H1 (cell line): ENCODE data around the gene CNOT1. TPM values are rescaled to one million over a fixed set of nuclear protein-coding genes. Genes with fewer than 3 reads are reported as not detected.

Experiments used
- CTCF ChIA-PET: fragments of 300-600 bp; sonication (Branson Sonifier 250); formaldehyde crosslinking; loops from one replicate; lab custom pipeline; 2021; ENCODE audit not compliant: partially characterized antibody; lab: Charles Lee
- POLR2A ChIA-PET: fragments of 300-600 bp; sonication (Branson Sonifier 250); formaldehyde crosslinking; loops from one replicate; lab custom pipeline; 2021; ENCODE audit warnings: inconsistent platforms; ENCODE audit not compliant: partially characterized antibody; lab: Charles Lee
- DNase-seq, 2 experiments: peaks; one replicate each; pipeline versions ENCODE4 v3.0.0 to v3.0.0-alpha.2; 2010 to 2022; ENCODE audit warnings: low spot score in 2 of 2, low read depth in 1 of 2, mixed read lengths in 1 of 2
- FAIRE-seq: peaks from 2 replicates; lab custom pipeline; 2011; peaks lifted over from hg19 to GRCh38; lab: Jason Lieb, UNC
- H2AFZ ChIP-seq: 2 replicates; pipeline ENCODE4 v1.8.1; 2012; ENCODE audit warnings: low read length, inconsistent platforms
- H2AK5ac ChIP-seq: 2 replicates; pipeline ENCODE4 v1.6.1; 2013; ENCODE audit warnings: low read depth, low read length
- H2BK120ac ChIP-seq: replicated peaks from 2 replicates; pipeline ENCODE3; 2013; ENCODE audit warnings: low read depth, low read length, inconsistent platforms
- H2BK12ac ChIP-seq: 2 replicates; pipeline ENCODE4 v1.6.1; 2013; ENCODE audit warnings: low read depth, low read length
- H2BK15ac ChIP-seq: 2 replicates; pipeline ENCODE4 v1.6.1; 2013; ENCODE audit warnings: low read length
- H2BK20ac ChIP-seq: 2 replicates; pipeline ENCODE4 v1.6.1; 2013; ENCODE audit warnings: low read length
- H2BK5ac ChIP-seq: 2 replicates; pipeline ENCODE4 v1.6.1; 2013; ENCODE audit warnings: low read depth, low read length
- H3K14ac ChIP-seq: 2 replicates; pipeline ENCODE4 v1.6.1; 2013; ENCODE audit warnings: inconsistent platforms; ENCODE audit not compliant: insufficient read length
- H3K18ac ChIP-seq: 2 replicates; pipeline ENCODE4 v1.6.1; 2013; ENCODE audit warnings: low read length; ENCODE audit errors: extremely low read depth
- H3K23ac ChIP-seq: 2 replicates; pipeline ENCODE4 v1.6.1; 2013; ENCODE audit warnings: inconsistent platforms; ENCODE audit not compliant: insufficient read length
- H3K23me2 ChIP-seq: 2 replicates; pipeline ENCODE4 v1.6.1; 2013; ENCODE audit warnings: low read depth, low read length
- H3K27ac ChIP-seq: 2 replicates; pipeline ENCODE4 v1.6.1; 2011; ENCODE audit warnings: low read depth, low read length, inconsistent platforms
- H3K27me3 ChIP-seq, 4 experiments: replicated peaks in 1 of 4; 1 replicate in 1 of 4; 2 replicates in 3 of 4; pipeline versions ENCODE4 v1.6.1 to v1.8.1; 2011 to 2013; ENCODE audit warnings: low read length in 3 of 4, mild to moderate bottlenecking in 3 of 4, inconsistent platforms in 2 of 4, mixed read lengths in 2 of 4, moderate library complexity in 1 of 4; ENCODE audit not compliant: control insufficient read depth in 3 of 4, insufficient read depth in 3 of 4; ENCODE audit errors: extremely low read depth in 1 of 4
- H3K36me3 ChIP-seq, 4 experiments: 2 replicates each; pipeline versions ENCODE4 v1.6.1 to v1.8.1; 2011 to 2013; ENCODE audit warnings: mild to moderate bottlenecking in 4 of 4, low read length in 3 of 4, moderate library complexity in 2 of 4, control low read depth in 1 of 4, inconsistent platforms in 1 of 4; ENCODE audit not compliant: insufficient read depth in 4 of 4, control insufficient read depth in 2 of 4
- H3K4ac ChIP-seq: replicated peaks from 2 replicates; pipeline ENCODE3; 2013; ENCODE audit warnings: low read length, low read depth, mixed read lengths, inconsistent platforms; ENCODE audit not compliant: insufficient read length
- H3K4me1 ChIP-seq, 4 experiments: replicated peaks in 1 of 4; 1 replicate in 1 of 4; 2 replicates in 3 of 4; pipeline versions ENCODE4 v1.6.1 to v1.8.1; 2011 to 2013; ENCODE audit warnings: low read length in 3 of 4, inconsistent platforms in 2 of 4, mixed read lengths in 1 of 4; ENCODE audit not compliant: insufficient read depth in 4 of 4, control insufficient read depth in 3 of 4
- H3K4me2 ChIP-seq, 2 experiments: 2 replicates each; pipeline versions ENCODE4 v1.6.1 to v1.8.1; 2011 to 2013; ENCODE audit warnings: low read depth in 2 of 2, low read length in 2 of 2, control low read depth in 1 of 2, inconsistent platforms in 1 of 2, mild to moderate bottlenecking in 1 of 2; ENCODE audit not compliant: insufficient read depth in 1 of 2
- H3K4me3 ChIP-seq, 4 experiments: fragments of 200-600, 300-600 bp in 1 of 4; sonication (generic), shearing (Covaris generic), sonication (Bioruptor Twin) in 1 of 4; 2 replicates each; pipeline versions ENCODE4 v1.5.1 to v1.8.1; 2011 to 2016; ENCODE audit warnings: low read length in 4 of 4, low read depth in 3 of 4, control low read depth in 2 of 4, inconsistent platforms in 2 of 4, mild to moderate bottlenecking in 2 of 4, mixed read lengths in 1 of 4, moderate library complexity in 1 of 4; ENCODE audit not compliant: insufficient read depth in 2 of 4; ENCODE audit errors: extremely low read depth in 1 of 4
- H3K56ac ChIP-seq: replicated peaks from 2 replicates; pipeline ENCODE3; 2013; ENCODE audit warnings: low read depth, mild to moderate bottlenecking, mixed read lengths, low read length, inconsistent platforms; ENCODE audit not compliant: insufficient read length
- H3K79me1 ChIP-seq: 2 replicates; pipeline ENCODE4 v1.6.1; 2013; ENCODE audit warnings: low read depth, low read length, control low read depth
- H3K79me2 ChIP-seq, 2 experiments: 2 replicates each; pipeline versions ENCODE4 v1.6.1 to v1.8.1; 2012 to 2013; ENCODE audit warnings: low read length in 2 of 2, mild to moderate bottlenecking in 2 of 2, inconsistent platforms in 1 of 2; ENCODE audit not compliant: insufficient read depth in 2 of 2, control insufficient read depth in 1 of 2
- H3K9ac ChIP-seq, 4 experiments: replicated peaks in 1 of 4; 1 replicate in 1 of 4; 2 replicates in 3 of 4; pipeline versions ENCODE4 v1.6.1 to v1.8.1; 2011 to 2013; ENCODE audit warnings: low read depth in 3 of 4, low read length in 3 of 4, control low read depth in 2 of 4, mild to moderate bottlenecking in 2 of 4, moderate library complexity in 2 of 4, inconsistent platforms in 1 of 4; ENCODE audit errors: extremely low read depth in 1 of 4
- H3K9me3 ChIP-seq, 2 experiments: 2 replicates each; pipeline versions ENCODE4 v1.6.1 to v1.8.1; 2012 to 2013; ENCODE audit warnings: mild to moderate bottlenecking in 2 of 2, moderate library complexity in 2 of 2, control low read depth in 1 of 2, inconsistent platforms in 1 of 2, low read depth in 1 of 2, low read length in 1 of 2, mixed read lengths in 1 of 2; ENCODE audit not compliant: insufficient read depth in 2 of 2
- H4K20me1 ChIP-seq, 2 experiments: replicated peaks in 1 of 2; 2 replicates each; pipeline versions ENCODE3 to v1.8.1; 2011 to 2013; ENCODE audit warnings: inconsistent platforms in 2 of 2, low read length in 2 of 2, mild to moderate bottlenecking in 1 of 2; ENCODE audit not compliant: insufficient read depth in 2 of 2, control insufficient read depth in 1 of 2
- H4K5ac ChIP-seq: 2 replicates; pipeline ENCODE4 v1.6.1; 2013; ENCODE audit warnings: low read length, low read depth, mixed read lengths, inconsistent platforms; ENCODE audit not compliant: insufficient read length
- H4K8ac ChIP-seq: 2 replicates; pipeline ENCODE4 v1.8.0; 2013; ENCODE audit warnings: mild to moderate bottlenecking, moderate library complexity, low read length, inconsistent platforms; ENCODE audit not compliant: insufficient read depth; ENCODE audit errors: extremely low read depth
- H4K91ac ChIP-seq: replicated peaks from 2 replicates; pipeline ENCODE3; 2013; ENCODE audit warnings: low read length, mixed read lengths, inconsistent platforms; ENCODE audit not compliant: insufficient read length
- BACH1 ChIP-seq: IDR thresholded peaks from 2 replicates; pipeline ENCODE4 v1.6.1; 2012; ENCODE audit warnings: low read length, improper control_type of control experiment
- CEBPB ChIP-seq: IDR thresholded peaks from 2 replicates; pipeline ENCODE4 v1.6.1; 2012; ENCODE audit warnings: low read depth, low read length
- CHD1 ChIP-seq: IDR thresholded peaks from 2 replicates; pipeline ENCODE4 v1.6.1; 2012; ENCODE audit warnings: low read depth, low read length, improper control_type of control experiment
- MAFK ChIP-seq: IDR thresholded peaks from 2 replicates; pipeline ENCODE4 v1.6.1; 2012; ENCODE audit warnings: low read depth, mild to moderate bottlenecking, improper control_type of control experiment, low read length
- NRF1 ChIP-seq: IDR thresholded peaks from 2 replicates; pipeline ENCODE4 v1.6.1; 2011; ENCODE audit warnings: mild to moderate bottlenecking, low read depth, low read length, improper control_type of control experiment
- WGBS, 2 experiments: shearing (Covaris generic) in 1 of 2; methylation state at CpG; one replicate each; pipeline versions ENCODE4 v1.1.6 to v1.1.7; 2013 to 2015; ENCODE audit warnings: low lambda C conversion rate in 2 of 2, mixed read lengths in 2 of 2, inconsistent platforms in 1 of 2, low coverage in 1 of 2, missing lambda C conversion rate in 1 of 2; ENCODE audit not compliant: insufficient replicate concordance in 2 of 2, insufficient coverage in 1 of 2, insufficient read length in 1 of 2; ENCODE audit errors: extremely low coverage in 1 of 2, missing lambda C conversion rate in 1 of 2; 5-methylcytosine and 5-hydroxymethylcytosine counted together
- polyA plus RNA-seq, 7 experiments: library from polyadenylated mRNA; depleted of rRNA in 3 of 7; stranded (reverse) in 5 of 7; unstranded in 2 of 7; fragments of >200 nt in 5 of 7; fragments of 200-250 nt in 2 of 7; gene quantifications; 1 replicate in 5 of 7; 2 replicates in 1 of 7; 4 replicates in 1 of 7; pipeline versions ENCODE4 v1.2.1 to v1.2.3, GENCODE V29; 2011 to 2013; ENCODE audit warnings: missing spikeins in 2 of 7, mixed read lengths in 2 of 7
- total RNA-seq: library from RNA; stranded (reverse); fragmentation: NEBNext Ultra II Directional; extraction: Animal tissue kit (Norgen Biotek cat#: 25700); gene quantifications from 2 replicates; pipeline ENCODE4 v1.2.1, GENCODE V29; 2021

The CNOT1 gene
- total and polyA plus RNA-seq, 2 of the 8 experiments (the other 6 are each of a cell fraction or from before 2014, with no cell fraction given): 306 to 319 TPM

DNA sequence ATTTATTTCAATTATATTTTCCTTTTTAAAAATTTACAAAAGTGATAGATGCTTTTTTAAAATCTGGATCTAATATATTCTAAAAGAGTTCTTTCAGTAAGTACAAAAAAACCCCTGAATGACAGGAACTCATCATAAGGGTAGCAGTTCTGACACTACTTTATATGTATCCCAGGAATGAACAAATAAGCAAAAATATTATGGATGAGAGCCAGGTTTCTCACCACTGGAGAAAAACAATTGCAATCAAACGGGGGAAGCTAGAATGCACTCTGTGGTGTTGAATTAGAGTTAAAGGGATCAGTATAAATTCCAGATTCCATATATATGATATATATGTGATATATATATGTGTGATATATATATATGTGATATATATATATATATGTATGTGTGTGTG, 152.8 kb downstream of the CNOT1 start:
- no peak overlapping the region for H3K14ac ChIP-seq
- no peak overlapping the region for H2BK5ac ChIP-seq
- no peaks in the 10 kb centered on the region for H3K36me3 ChIP-seq
- H4K8ac ChIP-seq: no peak overlapping the region
- no peak overlapping the region for H2AK5ac ChIP-seq
- no peak overlapping the region for H3K9ac ChIP-seq
- FAIRE-seq (no peak), DNase-seq (no peak)
- H3K23me2 ChIP-seq: no peaks in the 10 kb centered on the region
- H3K4ac ChIP-seq: no peak overlapping the region
- H3K79me2 ChIP-seq: no peaks in the 10 kb centered on the region
- no peaks in the 10 kb centered on the region for H3K9me3 ChIP-seq
- no peak for TF ChIP-seq NRF1
- no peak for TF ChIP-seq CHD1
- no peak for TF ChIP-seq CEBPB
- TF ChIP-seq BACH1: no peak
- no peak for TF ChIP-seq MAFK
- no peak overlapping the region for H2BK15ac ChIP-seq
- no peak overlapping the region for H3K18ac ChIP-seq
- POLR2A ChIA-PET: no interaction called here
- H2AFZ ChIP-seq: no peak overlapping the region
- H2BK120ac ChIP-seq: no peak overlapping the region
- H3K79me1 ChIP-seq: no peaks in the 10 kb centered on the region
- H4K5ac ChIP-seq: no peak overlapping the region
- no peak overlapping the region for H2BK12ac ChIP-seq
- no peak overlapping the region for H4K91ac ChIP-seq
- no peaks in the 10 kb centered on the region for H4K20me1 ChIP-seq
- CTCF ChIA-PET: interaction anchor here (0.8 to 2.6 kb wide), 3 partner anchors 11 to 137 kb away, joined by 3 to 7 read pairs (median 4); no protein-coding TSS in a partner anchor
- no peak overlapping the region for H3K27ac ChIP-seq
- no peaks in the 10 kb centered on the region for H3K27me3 ChIP-seq
- WGBS, 2 experiments: 88% methylated on average over 1 of the region's 1 CpG; no CpG with 5 or more reads in 1 of the 2 experiments
- H2BK20ac ChIP-seq: no peak overlapping the region
- no peak overlapping the region for H3K23ac ChIP-seq
- peaks cover 1 to 8% (median 5%) of the 10 kb centered on the region in 4 experiments; a peak in 3 of 7 replicates for H3K4me1 ChIP-seq
- H3K56ac ChIP-seq: no peak overlapping the region
- H3K4me2 ChIP-seq: no peak overlapping the region
- no peak overlapping the region for H3K4me3 ChIP-seq
